HG03108 (cell line): ENCODE results near the gene KLF18.
"Not testable (repeated sequence)": the region's sequence is repeated elsewhere in the genome, so short reads cannot be mapped to it uniquely, and the experiment has no call there.

Source experiments
- ATAC-seq: cut with Tn5 transposase; IDR thresholded peaks from one replicate; pipeline ENCODE4 v1.9.1; 2021; ENCODE audit warnings: moderate library complexity; ENCODE audit not compliant: unreplicated experiment

Gene KLF18

GRCh38 chr1:44120398-44120949, 21.0 kb downstream of the KLF18 start:
- ATAC-seq: no peak

- no peak for ATAC-seq
These were observed 21.9 kb downstream of the KLF18 start for GRCh38 chr1:44119525-44119924.

DNA sequence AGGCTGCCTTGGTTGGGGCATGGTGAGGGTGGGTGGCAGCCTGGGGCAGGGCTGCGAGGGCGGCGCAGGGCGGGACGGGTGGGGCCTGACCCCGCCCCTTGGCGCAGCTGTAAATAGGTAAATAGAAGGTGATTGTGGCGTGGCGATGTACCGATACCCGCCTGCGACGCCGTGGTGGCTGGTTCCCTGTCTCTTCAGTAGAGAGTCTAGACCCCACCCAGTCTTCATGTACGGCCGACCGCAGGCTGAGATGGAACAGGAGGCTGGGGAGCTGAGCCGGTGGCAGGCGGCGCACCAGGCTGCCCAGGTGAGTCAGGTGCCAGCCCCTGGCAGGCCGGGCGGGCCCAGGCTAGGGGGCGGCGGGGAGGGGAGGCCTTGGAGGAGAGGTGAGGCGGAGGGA, 22.7 kb downstream of the KLF18 start, which contains the start of gene KLF17:
Gene KLF17 (plus strand): TSS at position 140 of the 400 bp plus-strand sequence. CDS start 87 bp downstream, at position 227.
- ATAC-seq: no peak

- not testable (repeated sequence) for ATAC-seq
These were observed 24.2 kb downstream of the KLF18 start for GRCh38 chr1:44117272-44117671.

GRCh38 chr1:44114098-44114497, 27.3 kb downstream of the KLF18 start:
- ATAC-seq: no peak

DNA sequence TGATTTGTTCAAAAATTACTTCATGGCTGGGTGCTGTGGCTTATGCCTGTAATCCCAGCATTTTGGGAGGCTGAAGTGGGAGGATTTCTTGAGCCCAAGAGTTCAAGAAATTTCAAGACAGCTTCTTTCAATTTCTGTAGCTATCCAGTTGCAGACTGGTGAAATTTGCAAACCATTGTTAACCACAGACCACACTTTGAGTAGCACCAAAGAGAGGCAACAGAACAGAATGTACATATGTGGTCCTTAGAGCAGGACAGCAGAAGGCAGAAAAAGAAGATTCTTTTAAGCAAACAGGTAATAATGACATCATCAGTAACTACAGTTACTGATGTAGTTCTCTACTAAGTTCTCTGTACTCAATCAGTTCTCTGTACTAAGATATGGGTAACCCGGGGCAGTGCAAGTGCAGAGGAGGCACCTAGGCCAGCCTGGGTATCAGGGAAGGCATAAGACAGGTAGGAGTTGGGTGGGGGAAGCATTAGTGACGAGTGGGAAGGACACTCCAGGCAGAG, 28.3 kb downstream of the KLF18 start:
- ATAC-seq: no peak

- no peak for ATAC-seq
These were observed 28.9 kb downstream of the KLF18 start for GRCh38 chr1:44112486-44112885.

- no peak for ATAC-seq
These were observed 29.6 kb downstream of the KLF18 start for GRCh38 chr1:44111861-44112260.

DNA sequence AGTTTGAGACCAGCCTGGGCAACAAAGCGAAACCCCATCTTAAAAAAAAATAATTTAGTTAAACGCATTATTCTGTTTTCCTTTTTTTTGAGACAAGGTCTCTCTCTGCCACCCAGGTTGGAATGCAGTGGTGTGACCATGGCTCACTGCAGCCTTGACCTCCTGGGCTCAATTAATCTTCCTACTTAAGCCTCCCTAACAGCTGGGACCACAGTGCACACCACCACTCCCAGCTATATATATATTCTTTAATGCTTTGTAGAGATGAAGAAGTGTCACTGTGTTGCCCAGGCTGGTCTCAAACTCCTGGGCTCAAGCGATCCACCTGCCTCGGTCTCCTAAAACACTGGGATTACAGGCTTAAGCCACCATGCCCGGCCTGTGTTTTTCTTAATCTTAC, 30.5 kb downstream of the KLF18 start:
- no peak for ATAC-seq

- ATAC-seq: no peak
These were observed 32.5 kb downstream of the KLF18 start for GRCh38 chr1:44108971-44109370.

DNA sequence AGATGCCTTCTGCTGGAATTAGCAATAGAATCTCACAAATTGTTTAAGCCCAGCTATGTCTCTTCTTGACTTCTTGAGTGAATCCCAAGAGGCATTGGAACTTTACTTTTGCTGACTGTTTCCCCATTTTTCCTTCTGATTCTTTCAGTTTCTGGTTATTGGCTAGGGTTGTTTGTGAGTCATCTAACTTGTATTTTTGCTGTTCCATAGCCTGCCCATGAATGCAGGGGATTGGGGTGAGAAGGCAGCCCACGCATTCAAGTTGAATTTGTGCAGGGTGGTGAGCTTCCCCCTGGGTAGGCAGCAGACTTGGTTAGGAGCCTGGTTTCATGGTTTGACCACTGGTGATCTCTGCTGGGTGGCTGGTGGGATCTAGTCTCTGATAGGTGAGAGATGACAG, 33.2 kb downstream of the KLF18 start:
- ATAC-seq: no peak

- no peak for ATAC-seq
These were observed 35.6 kb downstream of the KLF18 start for GRCh38 chr1:44105810-44106209.

- no peak for ATAC-seq
These were observed 37.9 kb downstream of the KLF18 start for GRCh38 chr1:44103270-44104131.

GRCh38 chr1:44101328-44101727, 40.1 kb downstream of the KLF18 start:
- ATAC-seq: no peak

- no peak for ATAC-seq
These were observed 41.1 kb downstream of the KLF18 start for GRCh38 chr1:44100183-44100868.

GRCh38 chr1:44094047-44094446, 47.4 kb downstream of the KLF18 start:
- ATAC-seq: no peak

DNA sequence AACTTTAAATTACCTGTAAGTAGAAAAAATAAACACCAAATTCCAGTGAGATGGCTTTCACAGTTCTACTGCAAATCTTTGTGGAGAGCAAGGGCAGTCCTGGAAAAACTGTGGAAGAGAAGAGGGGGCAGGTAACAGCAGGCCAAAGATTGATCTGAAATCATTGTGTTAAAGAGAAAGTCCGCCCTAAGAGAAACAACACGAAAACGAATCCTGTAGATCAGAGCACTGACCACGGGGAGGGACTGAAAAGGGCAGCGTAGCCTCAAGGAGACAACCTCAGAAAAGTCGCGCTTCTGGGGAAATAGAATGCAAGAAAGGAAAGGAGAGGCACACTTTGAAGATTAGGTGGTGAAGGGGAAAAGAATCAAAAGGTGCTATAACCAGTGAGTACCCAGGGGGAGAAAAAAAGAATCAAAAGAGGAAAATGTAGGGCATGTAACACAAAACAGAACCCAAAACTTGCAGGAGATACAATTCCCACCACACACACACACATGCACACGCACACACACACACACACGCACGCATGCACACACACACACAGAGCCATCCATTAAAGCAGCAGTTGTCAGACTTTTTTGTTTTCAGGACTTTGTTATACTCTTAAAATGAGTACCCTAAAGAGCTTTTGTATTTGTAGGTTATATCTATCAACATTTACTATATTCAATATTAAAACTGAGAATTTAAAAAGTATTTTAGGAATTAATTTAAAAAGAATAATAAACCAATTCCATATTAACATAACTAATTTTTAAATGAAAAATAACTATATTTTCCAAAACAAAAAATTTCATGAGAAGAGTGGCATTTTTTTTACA, 50.8 kb downstream of the KLF18 start:
- no peak for ATAC-seq

DNA sequence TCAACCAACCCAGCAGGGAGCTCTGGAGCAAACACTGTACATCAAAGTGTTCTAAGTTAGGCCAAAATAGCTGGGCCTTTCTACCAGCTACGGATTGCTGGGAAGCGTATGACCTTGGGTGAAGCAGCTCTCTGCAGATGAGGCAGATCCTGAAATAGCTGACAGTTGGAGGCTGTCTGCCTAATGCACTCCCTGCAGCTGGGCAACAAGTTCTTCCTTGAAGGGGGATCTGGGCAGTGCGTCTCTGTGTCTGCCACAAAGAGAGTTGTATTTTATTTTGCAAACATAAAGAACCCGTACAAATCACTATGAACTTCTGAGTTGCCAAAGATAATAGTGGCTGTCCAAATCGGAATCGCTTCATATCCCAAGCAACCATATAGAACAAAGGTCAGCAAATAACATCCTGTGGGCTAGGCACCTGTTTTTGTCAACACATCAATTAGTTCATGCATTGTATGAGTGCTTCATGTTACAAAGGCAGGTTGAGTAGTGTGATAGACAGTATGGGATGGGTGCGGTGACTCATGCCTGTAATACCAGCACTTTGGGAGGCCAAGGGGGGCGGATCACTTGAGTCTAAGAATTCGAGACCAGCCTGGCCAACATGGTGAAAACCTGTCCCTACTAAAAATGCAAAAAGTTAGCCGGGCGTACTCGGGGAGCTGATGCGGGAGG, 51.9 kb downstream of the KLF18 start:
- no peak for ATAC-seq
